HCT116 (cell line): ENCODE results near the gene MOK. TPM values are rescaled to one million over a fixed set of nuclear protein-coding genes. Genes with fewer than 3 reads are reported as not detected.

ENCODE experiments used
- ATAC-seq: fragments of 200-7000 bp; cut with Tn5 transposase; 2 replicates; pipeline ENCODE4 v1.9.1; 2020; ENCODE audit warnings: mild to moderate bottlenecking, moderate library complexity
- BruUV-seq: library from RNA; stranded (reverse); fragments of 400-500 nt; replicated peaks from 2 replicates; lab custom pipeline; 2021; lab: Mats Ljungman, UMichigan
- CTCF ChIA-PET: fragments of 300-600 bp; sonication (Branson Sonifier 250); formaldehyde crosslinking; loops from one replicate; lab custom pipeline; 2021; ENCODE audit warnings: antibody characterized with exemption; lab: Charles Lee
- POLR2A ChIA-PET: fragments of 300-600, 350-600 bp; sonication (Branson Sonifier 250); formaldehyde crosslinking; loops from one replicate; lab custom pipeline; 2021; ENCODE audit warnings: antibody characterized with exemption; lab: Charles Lee
- RAD21 ChIA-PET, 2 experiments: fragments of 300-600 bp; sonication (Branson Sonifier 250); formaldehyde crosslinking; loops; one replicate each; lab custom pipeline; 2023; ENCODE audit warnings: low total read pairs in 2 of 2; ENCODE audit not compliant: uncharacterized antibody in 2 of 2, unreplicated experiment in 2 of 2, low non-redundant PET in 1 of 2; lab: Charles Lee
- DNase-seq: peaks from one replicate; pipeline ENCODE4 v3.0.0-alpha.2; 2010; ENCODE audit warnings: low read depth, low spot score
- H2AFZ ChIP-seq: fragments of 200-600 bp; shearing (Covaris generic), sonication (generic); 2 replicates; pipeline ENCODE4 v1.6.1; 2017; ENCODE audit warnings: low read depth, mixed run types, mixed read lengths, antibody characterized with exemption, low read length; ENCODE audit not compliant: poor library complexity, severe bottlenecking
- H3K27ac ChIP-seq: 2 replicates; pipeline ENCODE4 v1.5.1; 2012; ENCODE audit warnings: low read depth, low read length
- H3K27me3 ChIP-seq: fragments of 200-600 bp; sonication (generic); 2 replicates; pipeline ENCODE4 v1.6.1; 2016; ENCODE audit warnings: mixed run types, low read length, mixed read lengths; ENCODE audit not compliant: insufficient read depth
- H3K36me3 ChIP-seq, 2 experiments: fragments of 200-500 bp in 1 of 2; fragments of 200-600 bp in 1 of 2; sonication (Bioruptor generic) in 1 of 2; sonication (generic) in 1 of 2; 2 replicates each; pipeline versions ENCODE4 v1.5.1 to v1.6.1; 2014 to 2016; ENCODE audit warnings: low read length in 2 of 2, inconsistent platforms in 1 of 2, mixed read lengths in 1 of 2, mixed run types in 1 of 2; ENCODE audit not compliant: insufficient read depth in 2 of 2, control insufficient read depth in 1 of 2
- H3K4me1 ChIP-seq, 2 experiments: fragments of 200-600 bp in 1 of 2; sonication (generic) in 1 of 2; 2 replicates each; pipeline versions ENCODE4 v1.5.1 to v1.6.1; 2012 to 2017; ENCODE audit warnings: low read length in 2 of 2, inconsistent platforms in 1 of 2, mild to moderate bottlenecking in 1 of 2, mixed read lengths in 1 of 2, mixed run types in 1 of 2, moderate library complexity in 1 of 2; ENCODE audit not compliant: insufficient read depth in 2 of 2, control insufficient read depth in 1 of 2
- H3K4me2 ChIP-seq: fragments of 200-600 bp; sonication (generic); 2 replicates; pipeline ENCODE4 v1.6.1; 2017; ENCODE audit warnings: mixed run types, low read length, mixed read lengths
- H3K4me3 ChIP-seq, 2 experiments: fragments of 200-600 bp in 1 of 2; sonication (generic) in 1 of 2; replicated peaks in 1 of 2; 2 replicates each; pipeline ENCODE4 v1.5.1; 2011 to 2016; ENCODE audit warnings: low read length in 2 of 2, control low read depth in 1 of 2, low read depth in 1 of 2, mild to moderate bottlenecking in 1 of 2, mixed read lengths in 1 of 2, mixed run types in 1 of 2
- H3K79me2 ChIP-seq: fragments of 200-600 bp; sonication (generic); 2 replicates; pipeline ENCODE4 v1.6.1; 2017; ENCODE audit warnings: mild to moderate bottlenecking, mixed run types, low read length, moderate library complexity, mixed read lengths; ENCODE audit not compliant: insufficient read depth
- H3K9ac ChIP-seq: fragments of 200-600 bp; sonication (generic); 2 replicates; pipeline ENCODE4 v1.6.1; 2016; ENCODE audit warnings: low read length, mixed read lengths
- H3K9me2 ChIP-seq: fragments of 200-600 bp; sonication (generic), shearing (Covaris generic); 2 replicates; pipeline ENCODE4 v1.6.1; 2017; ENCODE audit warnings: mixed run types, mild to moderate bottlenecking, moderate library complexity; ENCODE audit not compliant: insufficient read depth
- H3K9me3 ChIP-seq, 2 experiments: fragments of 200-500 bp in 1 of 2; fragments of 200-600 bp in 1 of 2; sonication (Bioruptor generic) in 1 of 2; sonication (generic) in 1 of 2; 2 replicates each; pipeline ENCODE4 v1.6.1; 2014 to 2017; ENCODE audit warnings: low read length in 2 of 2, mixed read lengths in 2 of 2, inconsistent platforms in 1 of 2, low read depth in 1 of 2, mild to moderate bottlenecking in 1 of 2, mixed run types in 1 of 2, moderate library complexity in 1 of 2; ENCODE audit not compliant: control insufficient read depth in 1 of 2, insufficient read depth in 1 of 2
- H4K20me1 ChIP-seq: fragments of 200-600 bp; sonication (generic), shearing (Covaris generic); 2 replicates; pipeline ENCODE4 v1.6.1; 2017; ENCODE audit warnings: mixed run types, mild to moderate bottlenecking, moderate library complexity; ENCODE audit not compliant: insufficient read depth
- CEBPB ChIP-seq: IDR thresholded peaks from 2 replicates; pipeline ENCODE4 v1.6.1; 2012; ENCODE audit warnings: low read depth
- EGR1 ChIP-seq: IDR thresholded peaks from 2 replicates; pipeline ENCODE4 v1.6.1; 2012; ENCODE audit warnings: low read depth
- EZH2 ChIP-seq: fragments of 200-600 bp; sonication (generic); IDR thresholded peaks from 2 replicates; pipeline ENCODE4 v1.6.1; 2017; ENCODE audit warnings: antibody characterized with exemption, mixed run types
- EZH2phosphoT487 ChIP-seq: fragments of 200-600 bp; IDR thresholded peaks from 2 replicates; pipeline ENCODE4 v1.6.1; 2018; ENCODE audit warnings: antibody characterized with exemption, borderline replicate concordance
- JUND ChIP-seq: IDR thresholded peaks from 2 replicates; pipeline ENCODE4 v1.6.1; 2012
- POLR2A ChIP-seq: IDR thresholded peaks from 2 replicates; pipeline ENCODE4 v1.7.0; 2011; ENCODE audit warnings: borderline replicate concordance; ENCODE audit not compliant: insufficient read depth, insufficient read length; ENCODE audit errors: extremely low read depth
- POLR2AphosphoS5 ChIP-seq: IDR thresholded peaks from 2 replicates; pipeline ENCODE4 v1.6.1; 2011; ENCODE audit warnings: mild to moderate bottlenecking, low read depth, low read length, moderate library complexity
- SIN3A ChIP-seq: IDR thresholded peaks from 2 replicates; pipeline ENCODE4 v1.6.1; 2012; ENCODE audit warnings: low read depth
- SP1 ChIP-seq: IDR thresholded peaks from 2 replicates; pipeline ENCODE4 v1.6.1; 2012; ENCODE audit warnings: low read depth
- SRF ChIP-seq: IDR thresholded peaks from 2 replicates; pipeline ENCODE4 v1.6.1; 2012; ENCODE audit warnings: low read depth
- TCF7L2 ChIP-seq: IDR thresholded peaks from 2 replicates; pipeline ENCODE4 v1.7.0; 2011; ENCODE audit warnings: borderline replicate concordance, inconsistent platforms; ENCODE audit not compliant: insufficient read depth, insufficient read length; ENCODE audit errors: extremely low read depth
- YY1 ChIP-seq: IDR thresholded peaks from 2 replicates; pipeline ENCODE4 v1.6.1; 2011; ENCODE audit warnings: low read length, low read depth, moderate library complexity, mild to moderate bottlenecking; ENCODE audit not compliant: insufficient replicate concordance; ENCODE audit errors: extremely low read depth
- ZFX ChIP-seq: fragments of 450-650 bp; IDR thresholded peaks from 2 replicates; pipeline ENCODE4 v1.6.1; 2017
- ZNF274 ChIP-seq: fragments of 200-500 bp; sonication (Bioruptor generic); IDR thresholded peaks from 2 replicates; pipeline ENCODE4 v1.6.1; 2014; ENCODE audit warnings: mild to moderate bottlenecking, low read depth, low read length, inconsistent platforms
- intact Hi-C: fragments of 100-400 bp; cut with micrococcal nuclease; formaldehyde crosslinking; loops from 2 replicates; pipeline ENCODE4 v1.10.0; 2022
- total RNA-seq: library from RNA; stranded (reverse); gene quantifications from one replicate; pipeline ENCODE4 v1.2.1, GENCODE V29; 2021; ENCODE audit not compliant: unreplicated experiment
- TF ChIP-seq, protein P1 (sequence below), 3 experiments: fragments of 200-600 bp in 1 of 3; sonication (generic) in 1 of 3; IDR thresholded peaks in 2 of 3; conservative IDR thresholded peaks in 1 of 3; 2 replicates each; pipeline ENCODE4 v1.5.1; 2012 to 2017; ENCODE audit warnings: low read depth in 2 of 3, low read length in 2 of 3, antibody characterized with exemption in 1 of 3, borderline replicate concordance in 1 of 3, control low read depth in 1 of 3, mild to moderate bottlenecking in 1 of 3, mixed read lengths in 1 of 3, mixed run types in 1 of 3, moderate library complexity in 1 of 3; ENCODE audit not compliant: insufficient read depth in 1 of 3
- TF ChIP-seq, protein P2 (sequence below): IDR thresholded peaks from 2 replicates; pipeline ENCODE4 v1.6.1; 2012; ENCODE audit warnings: low read depth
- TF ChIP-seq, protein P3 (sequence below): IDR thresholded peaks from 2 replicates; pipeline ENCODE4 v1.6.1; 2012
- TF ChIP-seq, protein P4 (sequence below): IDR thresholded peaks from 2 replicates; pipeline ENCODE4 v1.6.1; 2012
- TF ChIP-seq, protein P5 (sequence below): IDR thresholded peaks from 2 replicates; pipeline ENCODE4 v1.6.1; 2011; ENCODE audit warnings: mild to moderate bottlenecking, low read length, moderate library complexity; ENCODE audit not compliant: insufficient replicate concordance; ENCODE audit errors: extremely low read depth

MOK gene
- total RNA-seq, 1 experiment from 2014 or later = 9.4 TPM

DNA sequence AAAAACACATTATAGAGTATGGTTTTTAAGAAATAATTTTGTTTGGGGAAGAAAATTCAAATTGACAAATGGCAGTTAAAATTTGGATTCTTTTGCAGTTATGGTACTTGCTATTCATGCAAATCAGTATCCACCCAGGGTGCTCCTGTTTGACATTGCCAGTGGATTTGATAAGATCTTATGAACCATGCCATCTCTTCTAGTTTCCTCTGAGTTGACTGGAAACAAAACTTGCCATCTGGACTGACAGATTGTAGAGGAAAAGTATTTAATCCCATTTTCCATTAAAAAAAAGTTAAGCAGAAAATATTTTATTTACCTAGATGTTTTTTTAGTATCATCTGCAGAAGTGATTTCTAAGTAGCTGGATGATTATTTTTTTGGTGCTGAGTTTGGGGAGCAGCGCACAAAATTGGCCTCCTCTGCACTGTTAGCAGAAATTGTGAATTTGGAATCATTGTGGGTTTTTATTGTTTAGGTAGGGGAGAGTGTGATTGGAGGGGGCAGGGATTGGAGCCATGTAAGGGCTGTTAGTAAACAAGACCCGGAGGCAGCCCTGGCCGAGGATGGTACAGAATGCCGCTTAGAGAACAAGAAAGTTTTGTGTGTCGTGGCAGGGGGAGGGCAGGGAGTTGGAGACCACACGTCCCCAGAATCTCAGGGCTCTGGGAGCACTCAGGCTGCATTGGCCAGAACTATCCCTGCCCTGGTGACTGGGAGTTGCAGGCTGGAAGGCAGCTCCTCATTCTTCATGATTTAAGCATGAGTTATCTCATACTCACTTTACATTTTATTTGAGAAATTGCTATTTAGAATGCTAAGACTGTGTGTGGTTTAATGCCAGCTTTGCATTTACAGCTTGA, 108.7 kb downstream of the MOK start:
- no peak for ATAC-seq
- no peak for DNase-seq
- ChIA-PET POLR2A (no interaction called here), RAD21 (no interaction called here), CTCF (no interaction called here)
- Histone ChIP-seq H3K79me2 (peaks cover 13% of the 10 kb centered on the region), H3K4me2 (no peak overlapping the region), H4K20me1 (no peaks in the 10 kb centered on the region), H3K27ac (no peak overlapping the region), H3K27me3 (no peaks in the 10 kb centered on the region), H2AFZ (no peak overlapping the region), H3K9ac (no peak overlapping the region), H3K36me3 (peaks cover 0 to 4% of the 10 kb centered on the region in 2 experiments; a peak in 1 of 4 replicates), H3K9me3 (no peaks in the 10 kb centered on the region), H3K4me3 (no peak overlapping the region), H3K9me2 (no peaks in the 10 kb centered on the region), H3K4me1 (peaks cover 3 to 4% of the 10 kb centered on the region in 2 experiments)
- intact Hi-C loops = no loop called here
- BruUV-seq = no TSS peak
- TF ChIP-seq, protein P1, sequence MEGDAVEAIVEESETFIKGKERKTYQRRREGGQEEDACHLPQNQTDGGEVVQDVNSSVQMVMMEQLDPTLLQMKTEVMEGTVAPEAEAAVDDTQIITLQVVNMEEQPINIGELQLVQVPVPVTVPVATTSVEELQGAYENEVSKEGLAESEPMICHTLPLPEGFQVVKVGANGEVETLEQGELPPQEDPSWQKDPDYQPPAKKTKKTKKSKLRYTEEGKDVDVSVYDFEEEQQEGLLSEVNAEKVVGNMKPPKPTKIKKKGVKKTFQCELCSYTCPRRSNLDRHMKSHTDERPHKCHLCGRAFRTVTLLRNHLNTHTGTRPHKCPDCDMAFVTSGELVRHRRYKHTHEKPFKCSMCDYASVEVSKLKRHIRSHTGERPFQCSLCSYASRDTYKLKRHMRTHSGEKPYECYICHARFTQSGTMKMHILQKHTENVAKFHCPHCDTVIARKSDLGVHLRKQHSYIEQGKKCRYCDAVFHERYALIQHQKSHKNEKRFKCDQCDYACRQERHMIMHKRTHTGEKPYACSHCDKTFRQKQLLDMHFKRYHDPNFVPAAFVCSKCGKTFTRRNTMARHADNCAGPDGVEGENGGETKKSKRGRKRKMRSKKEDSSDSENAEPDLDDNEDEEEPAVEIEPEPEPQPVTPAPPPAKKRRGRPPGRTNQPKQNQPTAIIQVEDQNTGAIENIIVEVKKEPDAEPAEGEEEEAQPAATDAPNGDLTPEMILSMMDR (IDR thresholded peaks at IDR 0.05 in 2 of 3, conservative IDR thresholded peaks at IDR 0.05 in 1 of 3; ENCODE audit: borderline replicate concordance in 1 of 3, insufficient read depth in 1 of 3, low read depth in 2 of 3, low read length in 2 of 3) = no peak
- TF ChIP-seq YY1 = no peak
- no peak for TF ChIP-seq EGR1
- no peak for TF ChIP-seq POLR2A
- TF ChIP-seq, protein P2, sequence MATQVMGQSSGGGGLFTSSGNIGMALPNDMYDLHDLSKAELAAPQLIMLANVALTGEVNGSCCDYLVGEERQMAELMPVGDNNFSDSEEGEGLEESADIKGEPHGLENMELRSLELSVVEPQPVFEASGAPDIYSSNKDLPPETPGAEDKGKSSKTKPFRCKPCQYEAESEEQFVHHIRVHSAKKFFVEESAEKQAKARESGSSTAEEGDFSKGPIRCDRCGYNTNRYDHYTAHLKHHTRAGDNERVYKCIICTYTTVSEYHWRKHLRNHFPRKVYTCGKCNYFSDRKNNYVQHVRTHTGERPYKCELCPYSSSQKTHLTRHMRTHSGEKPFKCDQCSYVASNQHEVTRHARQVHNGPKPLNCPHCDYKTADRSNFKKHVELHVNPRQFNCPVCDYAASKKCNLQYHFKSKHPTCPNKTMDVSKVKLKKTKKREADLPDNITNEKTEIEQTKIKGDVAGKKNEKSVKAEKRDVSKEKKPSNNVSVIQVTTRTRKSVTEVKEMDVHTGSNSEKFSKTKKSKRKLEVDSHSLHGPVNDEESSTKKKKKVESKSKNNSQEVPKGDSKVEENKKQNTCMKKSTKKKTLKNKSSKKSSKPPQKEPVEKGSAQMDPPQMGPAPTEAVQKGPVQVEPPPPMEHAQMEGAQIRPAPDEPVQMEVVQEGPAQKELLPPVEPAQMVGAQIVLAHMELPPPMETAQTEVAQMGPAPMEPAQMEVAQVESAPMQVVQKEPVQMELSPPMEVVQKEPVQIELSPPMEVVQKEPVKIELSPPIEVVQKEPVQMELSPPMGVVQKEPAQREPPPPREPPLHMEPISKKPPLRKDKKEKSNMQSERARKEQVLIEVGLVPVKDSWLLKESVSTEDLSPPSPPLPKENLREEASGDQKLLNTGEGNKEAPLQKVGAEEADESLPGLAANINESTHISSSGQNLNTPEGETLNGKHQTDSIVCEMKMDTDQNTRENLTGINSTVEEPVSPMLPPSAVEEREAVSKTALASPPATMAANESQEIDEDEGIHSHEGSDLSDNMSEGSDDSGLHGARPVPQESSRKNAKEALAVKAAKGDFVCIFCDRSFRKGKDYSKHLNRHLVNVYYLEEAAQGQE = no peak
- TF ChIP-seq, protein P3, sequence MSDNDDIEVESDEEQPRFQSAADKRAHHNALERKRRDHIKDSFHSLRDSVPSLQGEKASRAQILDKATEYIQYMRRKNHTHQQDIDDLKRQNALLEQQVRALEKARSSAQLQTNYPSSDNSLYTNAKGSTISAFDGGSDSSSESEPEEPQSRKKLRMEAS = no peak
- no peak for TF ChIP-seq EZH2phosphoT487
- no peak for TF ChIP-seq EZH2
- no peak for TF ChIP-seq POLR2AphosphoS5
- TF ChIP-seq, protein P4, sequence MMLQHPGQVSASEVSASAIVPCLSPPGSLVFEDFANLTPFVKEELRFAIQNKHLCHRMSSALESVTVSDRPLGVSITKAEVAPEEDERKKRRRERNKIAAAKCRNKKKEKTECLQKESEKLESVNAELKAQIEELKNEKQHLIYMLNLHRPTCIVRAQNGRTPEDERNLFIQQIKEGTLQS = no peak
- no peak for TF ChIP-seq CEBPB
- TF ChIP-seq SP1 = no peak
- TF ChIP-seq SRF = no peak
- no peak for TF ChIP-seq SIN3A
- TF ChIP-seq ZFX = no peak
- TF ChIP-seq ZNF274 = no peak
- TF ChIP-seq TCF7L2 = no peak
- TF ChIP-seq, protein P5, sequence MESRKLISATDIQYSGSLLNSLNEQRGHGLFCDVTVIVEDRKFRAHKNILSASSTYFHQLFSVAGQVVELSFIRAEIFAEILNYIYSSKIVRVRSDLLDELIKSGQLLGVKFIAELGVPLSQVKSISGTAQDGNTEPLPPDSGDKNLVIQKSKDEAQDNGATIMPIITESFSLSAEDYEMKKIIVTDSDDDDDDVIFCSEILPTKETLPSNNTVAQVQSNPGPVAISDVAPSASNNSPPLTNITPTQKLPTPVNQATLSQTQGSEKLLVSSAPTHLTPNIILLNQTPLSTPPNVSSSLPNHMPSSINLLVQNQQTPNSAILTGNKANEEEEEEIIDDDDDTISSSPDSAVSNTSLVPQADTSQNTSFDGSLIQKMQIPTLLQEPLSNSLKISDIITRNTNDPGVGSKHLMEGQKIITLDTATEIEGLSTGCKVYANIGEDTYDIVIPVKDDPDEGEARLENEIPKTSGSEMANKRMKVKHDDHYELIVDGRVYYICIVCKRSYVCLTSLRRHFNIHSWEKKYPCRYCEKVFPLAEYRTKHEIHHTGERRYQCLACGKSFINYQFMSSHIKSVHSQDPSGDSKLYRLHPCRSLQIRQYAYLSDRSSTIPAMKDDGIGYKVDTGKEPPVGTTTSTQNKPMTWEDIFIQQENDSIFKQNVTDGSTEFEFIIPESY = no peak
- no peak for TF ChIP-seq JUND
